OCI-LY1 (cell line): Measurements from ENCODE around the gene DYSF.

ENCODE experiments used
- EZH2 ChIP-seq: fragments of 200-600 bp; sonication (generic), shearing (Covaris generic); IDR thresholded peaks from 2 replicates; pipeline ENCODE4 v1.8.0; 2017; ENCODE audit warnings: borderline replicate concordance, mixed run types, mild to moderate bottlenecking, antibody characterized with exemption, low read length, moderate library complexity, mixed read lengths
- TF ChIP-seq, protein P1 (sequence below): fragments of 200-600 bp; sonication (generic), shearing (Covaris generic); IDR thresholded peaks from 2 replicates; pipeline ENCODE4 v1.5.1; 2017; ENCODE audit warnings: mild to moderate bottlenecking, antibody characterized with exemption, low read length, moderate library complexity, mixed read lengths

DNA sequence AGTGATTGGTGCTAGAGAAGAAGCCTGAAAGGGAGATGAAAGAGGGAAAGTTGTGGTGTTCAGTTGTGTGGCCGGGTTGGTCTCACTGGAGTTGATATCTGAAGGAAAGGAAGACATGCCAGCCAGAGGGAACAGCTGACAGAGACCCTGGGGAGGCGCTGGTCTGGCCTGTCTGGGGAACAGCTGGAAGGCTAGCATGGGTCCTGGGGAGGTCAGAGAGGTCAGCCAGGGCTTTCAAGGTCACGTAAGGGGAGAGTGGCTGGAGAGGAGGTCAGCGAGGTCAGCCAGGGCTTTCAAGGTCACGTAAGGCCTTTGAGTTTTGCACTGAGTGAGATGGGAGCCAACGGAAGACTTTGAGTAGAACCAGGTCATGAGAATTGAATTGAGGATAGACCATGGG is 11.0 kb downstream of the DYSF start:
- TF ChIP-seq, protein P1, sequence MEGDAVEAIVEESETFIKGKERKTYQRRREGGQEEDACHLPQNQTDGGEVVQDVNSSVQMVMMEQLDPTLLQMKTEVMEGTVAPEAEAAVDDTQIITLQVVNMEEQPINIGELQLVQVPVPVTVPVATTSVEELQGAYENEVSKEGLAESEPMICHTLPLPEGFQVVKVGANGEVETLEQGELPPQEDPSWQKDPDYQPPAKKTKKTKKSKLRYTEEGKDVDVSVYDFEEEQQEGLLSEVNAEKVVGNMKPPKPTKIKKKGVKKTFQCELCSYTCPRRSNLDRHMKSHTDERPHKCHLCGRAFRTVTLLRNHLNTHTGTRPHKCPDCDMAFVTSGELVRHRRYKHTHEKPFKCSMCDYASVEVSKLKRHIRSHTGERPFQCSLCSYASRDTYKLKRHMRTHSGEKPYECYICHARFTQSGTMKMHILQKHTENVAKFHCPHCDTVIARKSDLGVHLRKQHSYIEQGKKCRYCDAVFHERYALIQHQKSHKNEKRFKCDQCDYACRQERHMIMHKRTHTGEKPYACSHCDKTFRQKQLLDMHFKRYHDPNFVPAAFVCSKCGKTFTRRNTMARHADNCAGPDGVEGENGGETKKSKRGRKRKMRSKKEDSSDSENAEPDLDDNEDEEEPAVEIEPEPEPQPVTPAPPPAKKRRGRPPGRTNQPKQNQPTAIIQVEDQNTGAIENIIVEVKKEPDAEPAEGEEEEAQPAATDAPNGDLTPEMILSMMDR, result no peak
- no peak for TF ChIP-seq EZH2
